ENCODE results near the gene LAMTOR3.

- no peak for TF ChIP-seq POLR2AphosphoS5 (IDR thresholded peaks at IDR 0.05; ENCODE audit: low read depth, low read length)
- TF ChIP-seq POLR2A (IDR thresholded peaks at IDR 0.05; ENCODE audit: low read depth, low read length): no peak
- no peak for TF ChIP-seq TAF1 (IDR thresholded peaks at IDR 0.05; ENCODE audit: low read depth, low read length)
- TF ChIP-seq PAX5 (IDR thresholded peaks at IDR 0.05; ENCODE audit: insufficient read depth, low read length, severe bottlenecking): no peak
- TF ChIP-seq SPI1 (IDR thresholded peaks at IDR 0.05; ENCODE audit: low read depth, low read length): no peak
- TF ChIP-seq POU2F2 (IDR thresholded peaks at IDR 0.05; ENCODE audit: low read depth, low read length): no peak
Measured at GRCh38 chr4:99872570-99872969, 21.7 kb downstream of the LAMTOR3 start.
